H1 (cell line): Measurements from ENCODE around the gene TNPO3. TPM values are rescaled to one million over a fixed set of nuclear protein-coding genes. Genes with fewer than 3 reads are reported as not detected.

ENCODE experiments used
- CTCF ChIA-PET: fragments of 300-600 bp; sonication (Branson Sonifier 250); formaldehyde crosslinking; loops from one replicate; lab custom pipeline; 2021; ENCODE audit not compliant: partially characterized antibody; lab: Charles Lee
- POLR2A ChIA-PET: fragments of 300-600 bp; sonication (Branson Sonifier 250); formaldehyde crosslinking; loops from one replicate; lab custom pipeline; 2021; ENCODE audit warnings: inconsistent platforms; ENCODE audit not compliant: partially characterized antibody; lab: Charles Lee
- DNase-seq, 2 experiments: peaks; one replicate each; pipeline versions ENCODE4 v3.0.0 to v3.0.0-alpha.2; 2010 to 2022; ENCODE audit warnings: low spot score in 2 of 2, low read depth in 1 of 2, mixed read lengths in 1 of 2
- FAIRE-seq: peaks from 2 replicates; lab custom pipeline; 2011; peaks lifted over from hg19 to GRCh38; lab: Jason Lieb, UNC
- H2AFZ ChIP-seq: 2 replicates; pipeline ENCODE4 v1.8.1; 2012; ENCODE audit warnings: low read length, inconsistent platforms
- H2AK5ac ChIP-seq: 2 replicates; pipeline ENCODE4 v1.6.1; 2013; ENCODE audit warnings: low read depth, low read length
- H2BK120ac ChIP-seq: replicated peaks from 2 replicates; pipeline ENCODE3; 2013; ENCODE audit warnings: low read depth, low read length, inconsistent platforms
- H2BK12ac ChIP-seq: 2 replicates; pipeline ENCODE4 v1.6.1; 2013; ENCODE audit warnings: low read depth, low read length
- H2BK15ac ChIP-seq: 2 replicates; pipeline ENCODE4 v1.6.1; 2013; ENCODE audit warnings: low read length
- H2BK20ac ChIP-seq: 2 replicates; pipeline ENCODE4 v1.6.1; 2013; ENCODE audit warnings: low read length
- H2BK5ac ChIP-seq: 2 replicates; pipeline ENCODE4 v1.6.1; 2013; ENCODE audit warnings: low read depth, low read length
- H3K14ac ChIP-seq: 2 replicates; pipeline ENCODE4 v1.6.1; 2013; ENCODE audit warnings: inconsistent platforms; ENCODE audit not compliant: insufficient read length
- H3K18ac ChIP-seq: 2 replicates; pipeline ENCODE4 v1.6.1; 2013; ENCODE audit warnings: low read length; ENCODE audit errors: extremely low read depth
- H3K23ac ChIP-seq: 2 replicates; pipeline ENCODE4 v1.6.1; 2013; ENCODE audit warnings: inconsistent platforms; ENCODE audit not compliant: insufficient read length
- H3K23me2 ChIP-seq: 2 replicates; pipeline ENCODE4 v1.6.1; 2013; ENCODE audit warnings: low read depth, low read length
- H3K27ac ChIP-seq: 2 replicates; pipeline ENCODE4 v1.6.1; 2011; ENCODE audit warnings: low read depth, low read length, inconsistent platforms
- H3K27me3 ChIP-seq, 4 experiments: replicated peaks in 1 of 4; 1 replicate in 1 of 4; 2 replicates in 3 of 4; pipeline versions ENCODE4 v1.6.1 to v1.8.1; 2011 to 2013; ENCODE audit warnings: low read length in 3 of 4, mild to moderate bottlenecking in 3 of 4, inconsistent platforms in 2 of 4, mixed read lengths in 2 of 4, moderate library complexity in 1 of 4; ENCODE audit not compliant: control insufficient read depth in 3 of 4, insufficient read depth in 3 of 4; ENCODE audit errors: extremely low read depth in 1 of 4
- H3K36me3 ChIP-seq, 4 experiments: 2 replicates each; pipeline versions ENCODE4 v1.6.1 to v1.8.1; 2011 to 2013; ENCODE audit warnings: mild to moderate bottlenecking in 4 of 4, low read length in 3 of 4, moderate library complexity in 2 of 4, control low read depth in 1 of 4, inconsistent platforms in 1 of 4; ENCODE audit not compliant: insufficient read depth in 4 of 4, control insufficient read depth in 2 of 4
- H3K4ac ChIP-seq: replicated peaks from 2 replicates; pipeline ENCODE3; 2013; ENCODE audit warnings: low read length, low read depth, mixed read lengths, inconsistent platforms; ENCODE audit not compliant: insufficient read length
- H3K4me1 ChIP-seq, 4 experiments: replicated peaks in 1 of 4; 1 replicate in 1 of 4; 2 replicates in 3 of 4; pipeline versions ENCODE4 v1.6.1 to v1.8.1; 2011 to 2013; ENCODE audit warnings: low read length in 3 of 4, inconsistent platforms in 2 of 4, mixed read lengths in 1 of 4; ENCODE audit not compliant: insufficient read depth in 4 of 4, control insufficient read depth in 3 of 4
- H3K4me2 ChIP-seq, 2 experiments: 2 replicates each; pipeline versions ENCODE4 v1.6.1 to v1.8.1; 2011 to 2013; ENCODE audit warnings: low read depth in 2 of 2, low read length in 2 of 2, control low read depth in 1 of 2, inconsistent platforms in 1 of 2, mild to moderate bottlenecking in 1 of 2; ENCODE audit not compliant: insufficient read depth in 1 of 2
- H3K4me3 ChIP-seq, 4 experiments: fragments of 200-600, 300-600 bp in 1 of 4; sonication (generic), shearing (Covaris generic), sonication (Bioruptor Twin) in 1 of 4; 2 replicates each; pipeline versions ENCODE4 v1.5.1 to v1.8.1; 2011 to 2016; ENCODE audit warnings: low read length in 4 of 4, low read depth in 3 of 4, control low read depth in 2 of 4, inconsistent platforms in 2 of 4, mild to moderate bottlenecking in 2 of 4, mixed read lengths in 1 of 4, moderate library complexity in 1 of 4; ENCODE audit not compliant: insufficient read depth in 2 of 4; ENCODE audit errors: extremely low read depth in 1 of 4
- H3K56ac ChIP-seq: replicated peaks from 2 replicates; pipeline ENCODE3; 2013; ENCODE audit warnings: low read depth, mild to moderate bottlenecking, mixed read lengths, low read length, inconsistent platforms; ENCODE audit not compliant: insufficient read length
- H3K79me1 ChIP-seq: 2 replicates; pipeline ENCODE4 v1.6.1; 2013; ENCODE audit warnings: low read depth, low read length, control low read depth
- H3K79me2 ChIP-seq, 2 experiments: 2 replicates each; pipeline versions ENCODE4 v1.6.1 to v1.8.1; 2012 to 2013; ENCODE audit warnings: low read length in 2 of 2, mild to moderate bottlenecking in 2 of 2, inconsistent platforms in 1 of 2; ENCODE audit not compliant: insufficient read depth in 2 of 2, control insufficient read depth in 1 of 2
- H3K9ac ChIP-seq, 4 experiments: replicated peaks in 1 of 4; 1 replicate in 1 of 4; 2 replicates in 3 of 4; pipeline versions ENCODE4 v1.6.1 to v1.8.1; 2011 to 2013; ENCODE audit warnings: low read depth in 3 of 4, low read length in 3 of 4, control low read depth in 2 of 4, mild to moderate bottlenecking in 2 of 4, moderate library complexity in 2 of 4, inconsistent platforms in 1 of 4; ENCODE audit errors: extremely low read depth in 1 of 4
- H3K9me3 ChIP-seq, 2 experiments: 2 replicates each; pipeline versions ENCODE4 v1.6.1 to v1.8.1; 2012 to 2013; ENCODE audit warnings: mild to moderate bottlenecking in 2 of 2, moderate library complexity in 2 of 2, control low read depth in 1 of 2, inconsistent platforms in 1 of 2, low read depth in 1 of 2, low read length in 1 of 2, mixed read lengths in 1 of 2; ENCODE audit not compliant: insufficient read depth in 2 of 2
- H4K20me1 ChIP-seq, 2 experiments: replicated peaks in 1 of 2; 2 replicates each; pipeline versions ENCODE3 to v1.8.1; 2011 to 2013; ENCODE audit warnings: inconsistent platforms in 2 of 2, low read length in 2 of 2, mild to moderate bottlenecking in 1 of 2; ENCODE audit not compliant: insufficient read depth in 2 of 2, control insufficient read depth in 1 of 2
- H4K5ac ChIP-seq: 2 replicates; pipeline ENCODE4 v1.6.1; 2013; ENCODE audit warnings: low read length, low read depth, mixed read lengths, inconsistent platforms; ENCODE audit not compliant: insufficient read length
- H4K8ac ChIP-seq: 2 replicates; pipeline ENCODE4 v1.8.0; 2013; ENCODE audit warnings: mild to moderate bottlenecking, moderate library complexity, low read length, inconsistent platforms; ENCODE audit not compliant: insufficient read depth; ENCODE audit errors: extremely low read depth
- H4K91ac ChIP-seq: replicated peaks from 2 replicates; pipeline ENCODE3; 2013; ENCODE audit warnings: low read length, mixed read lengths, inconsistent platforms; ENCODE audit not compliant: insufficient read length
- SP4 ChIP-seq: IDR thresholded peaks from 2 replicates; pipeline ENCODE4 v1.6.1; 2012; ENCODE audit warnings: low read length, inconsistent platforms
- WGBS, 2 experiments: shearing (Covaris generic) in 1 of 2; methylation state at CpG; one replicate each; pipeline versions ENCODE4 v1.1.6 to v1.1.7; 2013 to 2015; ENCODE audit warnings: low lambda C conversion rate in 2 of 2, mixed read lengths in 2 of 2, inconsistent platforms in 1 of 2, low coverage in 1 of 2, missing lambda C conversion rate in 1 of 2; ENCODE audit not compliant: insufficient replicate concordance in 2 of 2, insufficient coverage in 1 of 2, insufficient read length in 1 of 2; ENCODE audit errors: extremely low coverage in 1 of 2, missing lambda C conversion rate in 1 of 2; 5-methylcytosine and 5-hydroxymethylcytosine counted together
- polyA plus RNA-seq, 7 experiments: library from polyadenylated mRNA; depleted of rRNA in 3 of 7; stranded (reverse) in 5 of 7; unstranded in 2 of 7; fragments of >200 nt in 5 of 7; fragments of 200-250 nt in 2 of 7; gene quantifications; 1 replicate in 5 of 7; 2 replicates in 1 of 7; 4 replicates in 1 of 7; pipeline versions ENCODE4 v1.2.1 to v1.2.3, GENCODE V29; 2011 to 2013; ENCODE audit warnings: missing spikeins in 2 of 7, mixed read lengths in 2 of 7
- total RNA-seq: library from RNA; stranded (reverse); fragmentation: NEBNext Ultra II Directional; extraction: Animal tissue kit (Norgen Biotek cat#: 25700); gene quantifications from 2 replicates; pipeline ENCODE4 v1.2.1, GENCODE V29; 2021

Gene TNPO3
- total and polyA plus RNA-seq, 2 of the 8 experiments (the other 6 are each of a cell fraction or from before 2014, with no cell fraction given): 67.6 to 99.2 TPM

DNA sequence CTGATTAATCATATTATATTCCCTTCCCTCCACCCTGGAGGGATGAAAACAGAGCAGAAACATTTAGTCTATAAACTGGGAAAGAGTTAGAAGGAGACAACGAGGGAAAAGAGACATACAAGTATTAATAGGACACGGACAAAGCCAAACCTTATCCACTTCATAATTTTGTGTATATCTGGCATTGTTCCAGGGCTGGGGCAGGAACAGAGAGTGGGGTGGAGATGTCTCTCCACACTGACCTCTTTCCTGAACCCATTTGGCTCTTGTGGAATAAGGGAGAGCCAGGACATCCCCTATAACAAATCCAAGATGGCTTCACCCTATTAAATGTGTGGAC, 45.9 kb upstream of the TNPO3 start:
- FAIRE-seq: no peak
- no peaks in the 10 kb centered on the region for H3K4me1 ChIP-seq
- H4K91ac ChIP-seq: no peak overlapping the region
- H3K79me1 ChIP-seq: no peaks in the 10 kb centered on the region
- DNase-seq: no peak
- 73% methylated on average over 2 of the region's 2 CpGs; no CpG with 5 or more reads in 1 of the 2 experiments for WGBS, 2 experiments
- no peak overlapping the region for H3K4me2 ChIP-seq
- H2BK20ac ChIP-seq: no peak overlapping the region
- CTCF ChIA-PET: interaction anchor here (0.9 to 3.6 kb wide), 4 partner anchors 10 to 172 kb away, joined by 3 to 30 read pairs (median 4); no protein-coding TSS in a partner anchor
- no peak overlapping the region for H3K4ac ChIP-seq
- H3K36me3 ChIP-seq: no peaks in the 10 kb centered on the region
- no peak overlapping the region for H2AFZ ChIP-seq
- H3K23me2 ChIP-seq: no peaks in the 10 kb centered on the region
- H3K79me2 ChIP-seq: no peaks in the 10 kb centered on the region
- no peak overlapping the region for H2BK12ac ChIP-seq
- H2AK5ac ChIP-seq: no peak overlapping the region
- H3K4me3 ChIP-seq: no peak overlapping the region
- TF ChIP-seq SP4: no peak
- H4K8ac ChIP-seq: no peak overlapping the region
- POLR2A ChIA-PET: no interaction called here
- H3K9ac ChIP-seq: no peak overlapping the region
- no peak overlapping the region for H3K18ac ChIP-seq
- no peaks in the 10 kb centered on the region for H4K20me1 ChIP-seq
- H2BK120ac ChIP-seq: no peak overlapping the region
- H3K56ac ChIP-seq: no peak overlapping the region
- H4K5ac ChIP-seq: no peak overlapping the region
- H3K23ac ChIP-seq: no peak overlapping the region
- H2BK5ac ChIP-seq: no peak overlapping the region
- no peaks in the 10 kb centered on the region for H3K27me3 ChIP-seq
- no peak overlapping the region for H3K27ac ChIP-seq
- H3K9me3 ChIP-seq: no peaks in the 10 kb centered on the region
- no peak overlapping the region for H2BK15ac ChIP-seq
- H3K14ac ChIP-seq: no peak overlapping the region
